ENCODE results near the gene TSPAN18.

DNA sequence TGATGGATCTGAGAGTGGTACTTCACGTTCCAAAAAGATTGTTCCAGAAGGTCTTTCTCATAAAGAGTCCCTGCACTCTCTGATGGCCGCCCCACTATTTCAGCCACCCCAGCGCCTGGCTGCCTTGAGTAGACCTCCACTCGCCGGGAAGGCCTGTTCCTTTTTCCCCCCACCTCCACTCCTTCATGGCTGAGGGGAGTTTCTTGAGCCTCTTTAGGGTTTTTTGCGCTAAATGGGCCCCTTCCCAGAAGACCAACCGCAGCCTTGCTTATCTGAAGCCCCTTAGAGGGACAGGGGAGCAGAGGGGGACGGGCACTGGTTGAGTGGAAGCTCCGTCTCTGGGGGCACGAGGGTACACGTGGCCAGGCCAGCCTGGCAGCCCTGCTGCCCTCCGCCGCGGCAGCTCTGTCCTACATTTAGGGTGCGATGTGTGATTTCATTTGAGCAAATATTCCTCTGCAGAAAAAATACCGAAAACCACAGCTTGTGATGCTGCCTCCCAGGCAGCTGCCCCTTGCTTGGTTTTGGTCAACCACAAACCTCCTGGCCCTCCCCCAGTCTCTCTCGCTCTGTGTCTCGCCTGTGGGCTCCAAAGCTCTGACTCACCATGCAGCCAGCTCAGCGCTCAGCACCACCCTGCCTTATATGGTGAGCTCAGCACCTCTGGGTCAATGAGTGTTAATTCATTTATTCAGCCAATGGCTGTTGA is 135.2 kb downstream of the TSPAN18 start:
- TF ChIP-seq, protein P1, sequence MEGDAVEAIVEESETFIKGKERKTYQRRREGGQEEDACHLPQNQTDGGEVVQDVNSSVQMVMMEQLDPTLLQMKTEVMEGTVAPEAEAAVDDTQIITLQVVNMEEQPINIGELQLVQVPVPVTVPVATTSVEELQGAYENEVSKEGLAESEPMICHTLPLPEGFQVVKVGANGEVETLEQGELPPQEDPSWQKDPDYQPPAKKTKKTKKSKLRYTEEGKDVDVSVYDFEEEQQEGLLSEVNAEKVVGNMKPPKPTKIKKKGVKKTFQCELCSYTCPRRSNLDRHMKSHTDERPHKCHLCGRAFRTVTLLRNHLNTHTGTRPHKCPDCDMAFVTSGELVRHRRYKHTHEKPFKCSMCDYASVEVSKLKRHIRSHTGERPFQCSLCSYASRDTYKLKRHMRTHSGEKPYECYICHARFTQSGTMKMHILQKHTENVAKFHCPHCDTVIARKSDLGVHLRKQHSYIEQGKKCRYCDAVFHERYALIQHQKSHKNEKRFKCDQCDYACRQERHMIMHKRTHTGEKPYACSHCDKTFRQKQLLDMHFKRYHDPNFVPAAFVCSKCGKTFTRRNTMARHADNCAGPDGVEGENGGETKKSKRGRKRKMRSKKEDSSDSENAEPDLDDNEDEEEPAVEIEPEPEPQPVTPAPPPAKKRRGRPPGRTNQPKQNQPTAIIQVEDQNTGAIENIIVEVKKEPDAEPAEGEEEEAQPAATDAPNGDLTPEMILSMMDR (IDR thresholded peaks at IDR 0.05) = no peak
- TF ChIP-seq POLR2A (IDR thresholded peaks at IDR 0.05) = no peak

Data from ovary (tissue), 3 donors.